SU-DHL-6 (cell line): ENCODE results near the gene GH2.

Experiments used
- EZH2phosphoT487 ChIP-seq: fragments of 200-600 bp; sonication (generic), shearing (Covaris generic); conservative IDR thresholded peaks from 2 replicates; pipeline ENCODE4 v1.6.1; 2018; ENCODE audit warnings: mild to moderate bottlenecking, antibody characterized with exemption, low read length, moderate library complexity, mixed read lengths
- TF ChIP-seq, protein P1 (sequence below): fragments of 200-600 bp; sonication (generic); IDR thresholded peaks from one replicate; pipeline ENCODE4 v1.5.1; 2017; ENCODE audit warnings: antibody characterized with exemption, mild to moderate bottlenecking, low read length, moderate library complexity; ENCODE audit not compliant: insufficient read depth, poor library complexity, severe bottlenecking

DNA sequence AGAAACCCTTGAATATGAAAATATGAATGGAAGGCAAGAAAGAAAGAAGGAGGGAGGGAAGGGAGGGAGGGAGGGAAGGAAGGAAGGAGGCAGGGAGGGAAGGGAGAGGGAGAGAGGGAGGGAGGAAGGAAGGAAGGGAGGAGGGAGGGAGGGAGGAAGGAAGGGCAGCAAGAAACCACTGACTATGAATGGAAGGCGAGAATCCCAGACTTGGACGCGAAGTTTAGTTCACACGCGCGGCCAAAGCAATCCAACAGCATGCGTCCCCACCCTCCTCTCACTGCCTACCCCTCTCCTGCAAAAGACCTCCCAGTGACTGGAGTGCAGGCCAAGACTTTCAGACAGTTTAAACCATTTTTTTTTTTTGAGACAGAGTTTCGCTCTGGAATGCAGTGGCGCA is 31.3 kb downstream of the GH2 start:
- TF ChIP-seq EZH2phosphoT487, result no peak
- TF ChIP-seq, protein P1, sequence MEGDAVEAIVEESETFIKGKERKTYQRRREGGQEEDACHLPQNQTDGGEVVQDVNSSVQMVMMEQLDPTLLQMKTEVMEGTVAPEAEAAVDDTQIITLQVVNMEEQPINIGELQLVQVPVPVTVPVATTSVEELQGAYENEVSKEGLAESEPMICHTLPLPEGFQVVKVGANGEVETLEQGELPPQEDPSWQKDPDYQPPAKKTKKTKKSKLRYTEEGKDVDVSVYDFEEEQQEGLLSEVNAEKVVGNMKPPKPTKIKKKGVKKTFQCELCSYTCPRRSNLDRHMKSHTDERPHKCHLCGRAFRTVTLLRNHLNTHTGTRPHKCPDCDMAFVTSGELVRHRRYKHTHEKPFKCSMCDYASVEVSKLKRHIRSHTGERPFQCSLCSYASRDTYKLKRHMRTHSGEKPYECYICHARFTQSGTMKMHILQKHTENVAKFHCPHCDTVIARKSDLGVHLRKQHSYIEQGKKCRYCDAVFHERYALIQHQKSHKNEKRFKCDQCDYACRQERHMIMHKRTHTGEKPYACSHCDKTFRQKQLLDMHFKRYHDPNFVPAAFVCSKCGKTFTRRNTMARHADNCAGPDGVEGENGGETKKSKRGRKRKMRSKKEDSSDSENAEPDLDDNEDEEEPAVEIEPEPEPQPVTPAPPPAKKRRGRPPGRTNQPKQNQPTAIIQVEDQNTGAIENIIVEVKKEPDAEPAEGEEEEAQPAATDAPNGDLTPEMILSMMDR, result no peak
